Measurements from ENCODE around the gene ZBTB42.

The ZBTB42 gene

GRCh38 chr14:104772707-104773504 lies 28.0 kb upstream of the ZBTB42 start:
- no peak for TF ChIP-seq REST (IDR thresholded peaks at IDR 0.05; ENCODE audit: insufficient read depth in 1 of 2, low read depth in 2 of 2, low read length in 2 of 2)
- TF ChIP-seq TAF1 (IDR thresholded peaks at IDR 0.05; ENCODE audit: borderline replicate concordance, insufficient read depth, low read length): no peak
- TF ChIP-seq FOXP2 (optimal IDR thresholded peaks at IDR 0.05; ENCODE audit: borderline replicate concordance, extremely low read depth, extremely low read length, insufficient read depth): no peak
- no peak for TF ChIP-seq SIN3A (IDR thresholded peaks at IDR 0.05; ENCODE audit: borderline replicate concordance, insufficient read depth, low read length)
- no peak for TF ChIP-seq POLR2AphosphoS5 (IDR thresholded peaks at IDR 0.05; ENCODE audit: low read depth, low read length)

GRCh38 chr14:104773505-104774452 lies 27.1 kb upstream of the ZBTB42 start:
- no peak for TF ChIP-seq REST (IDR thresholded peaks at IDR 0.05; ENCODE audit: insufficient read depth in 1 of 2, low read depth in 2 of 2, low read length in 2 of 2)
- no peak for TF ChIP-seq TAF1 (IDR thresholded peaks at IDR 0.05; ENCODE audit: borderline replicate concordance, insufficient read depth, low read length)
- TF ChIP-seq SIN3A (IDR thresholded peaks at IDR 0.05; ENCODE audit: borderline replicate concordance, insufficient read depth, low read length): no peak
- TF ChIP-seq FOXP2 (optimal IDR thresholded peaks at IDR 0.05; ENCODE audit: borderline replicate concordance, extremely low read depth, extremely low read length, insufficient read depth): no peak
- TF ChIP-seq POLR2AphosphoS5 (IDR thresholded peaks at IDR 0.05; ENCODE audit: low read depth, low read length): no peak

GRCh38 chr14:104774453-104775072 lies 26.3 kb upstream of the ZBTB42 start:
- no peak for TF ChIP-seq POLR2AphosphoS5 (IDR thresholded peaks at IDR 0.05; ENCODE audit: low read depth, low read length)
- no peak for TF ChIP-seq SIN3A (IDR thresholded peaks at IDR 0.05; ENCODE audit: borderline replicate concordance, insufficient read depth, low read length)
- TF ChIP-seq REST (IDR thresholded peaks at IDR 0.05; ENCODE audit: insufficient read depth in 1 of 2, low read depth in 2 of 2, low read length in 2 of 2): no peak
- TF ChIP-seq TAF1 (IDR thresholded peaks at IDR 0.05; ENCODE audit: borderline replicate concordance, insufficient read depth, low read length): no peak
- no peak for TF ChIP-seq FOXP2 (optimal IDR thresholded peaks at IDR 0.05; ENCODE audit: borderline replicate concordance, extremely low read depth, extremely low read length, insufficient read depth)

GRCh38 chr14:104775073-104775489 lies 25.8 kb upstream of the ZBTB42 start:
- no peak for TF ChIP-seq REST (IDR thresholded peaks at IDR 0.05; ENCODE audit: insufficient read depth in 1 of 2, low read depth in 2 of 2, low read length in 2 of 2)
- TF ChIP-seq POLR2AphosphoS5 (IDR thresholded peaks at IDR 0.05; ENCODE audit: low read depth, low read length): no peak
- no peak for TF ChIP-seq TAF1 (IDR thresholded peaks at IDR 0.05; ENCODE audit: borderline replicate concordance, insufficient read depth, low read length)
- no peak for TF ChIP-seq SIN3A (IDR thresholded peaks at IDR 0.05; ENCODE audit: borderline replicate concordance, insufficient read depth, low read length)
- TF ChIP-seq FOXP2 (optimal IDR thresholded peaks at IDR 0.05; ENCODE audit: borderline replicate concordance, extremely low read depth, extremely low read length, insufficient read depth): no peak
